Neural progenitor cell (in vitro differentiated cells): ENCODE measurements around the gene LTBP1. TPM values are rescaled to one million over a fixed set of nuclear protein-coding genes. Genes with fewer than 3 reads are reported as not detected.
"Not testable (repeated sequence)": the region's sequence is repeated elsewhere in the genome, so short reads cannot be mapped to it uniquely, and the experiment has no call there.

ENCODE experiments used
- DNase-seq: peaks from one replicate; pipeline ENCODE4 v3.0.0-alpha.2; 2016; ENCODE audit warnings: low spot score
- H2AFZ ChIP-seq: fragments of 200-600 bp; sonication (generic); replicated peaks from 2 replicates; pipeline ENCODE4 v1.6.1; 2016; ENCODE audit warnings: antibody characterized with exemption
- H3F3A ChIP-seq: fragments of 200-600 bp; sonication (generic); 2 replicates; pipeline ENCODE4 v1.6.1; 2016; ENCODE audit warnings: antibody characterized with exemption, low read depth
- H3K27ac ChIP-seq: fragments of 200-600 bp; sonication (generic); 2 replicates; pipeline ENCODE4 v1.5.1; 2016; ENCODE audit warnings: mild to moderate bottlenecking
- H3K27me3 ChIP-seq: fragments of 200-600 bp; sonication (generic); 2 replicates; pipeline ENCODE4 v1.6.1; 2016; ENCODE audit warnings: mild to moderate bottlenecking, moderate library complexity
- H3K36me3 ChIP-seq: fragments of 200-600 bp; sonication (generic); 2 replicates; pipeline ENCODE4 v1.5.1; 2016
- H3K4me1 ChIP-seq: fragments of 200-600 bp; sonication (generic); 2 replicates; pipeline ENCODE4 v1.6.1; 2016; ENCODE audit warnings: mixed run types
- H3K4me2 ChIP-seq: fragments of 200-600 bp; sonication (generic); 2 replicates; pipeline ENCODE4 v1.6.1; 2016
- H3K4me3 ChIP-seq: fragments of 200-600 bp; sonication (generic); 2 replicates; pipeline ENCODE4 v1.5.1; 2016
- H3K79me2 ChIP-seq: fragments of 200-600 bp; sonication (generic); 2 replicates; pipeline ENCODE4 v1.6.1; 2016; ENCODE audit warnings: low read depth
- H3K9ac ChIP-seq: fragments of 200-600 bp; sonication (generic); 2 replicates; pipeline ENCODE4 v1.6.1; 2016
- H3K9me3 ChIP-seq: fragments of 200-600 bp; sonication (generic); 2 replicates; pipeline ENCODE4 v1.5.1; 2016; ENCODE audit warnings: low read depth
- H4K20me1 ChIP-seq: fragments of 200-600 bp; sonication (generic); 2 replicates; pipeline ENCODE4 v1.6.1; 2016; ENCODE audit warnings: low read depth
- H3K27ac Mint-ChIP-seq: 3 replicates; pipeline ENCODE4 v1.8.0; 2021; ENCODE audit warnings: mixed read lengths
- H3K27me3 Mint-ChIP-seq: 2 replicates; pipeline ENCODE4 v1.8.0; 2022; ENCODE audit warnings: low read depth, mild to moderate bottlenecking, inconsistent platforms, moderate library complexity, mixed read lengths; ENCODE audit not compliant: insufficient read depth
- H3K36me3 Mint-ChIP-seq: 3 replicates; pipeline ENCODE4 v1.8.0; 2021; ENCODE audit warnings: mixed read lengths
- H3K4me1 Mint-ChIP-seq: 3 replicates; pipeline ENCODE4 v1.8.0; 2021; ENCODE audit warnings: mixed read lengths
- H3K4me3 Mint-ChIP-seq: 3 replicates; pipeline ENCODE4 v1.8.0; 2021; ENCODE audit warnings: mild to moderate bottlenecking, moderate library complexity, mixed read lengths
- H3K9me3 Mint-ChIP-seq: 3 replicates; pipeline ENCODE4 v1.8.0; 2020; ENCODE audit warnings: mixed read lengths
- EZH2 ChIP-seq: fragments of 200-600 bp; sonication (generic); IDR thresholded peaks from 2 replicates; pipeline ENCODE4 v1.6.1; 2017; ENCODE audit warnings: antibody characterized with exemption, mild to moderate bottlenecking, moderate library complexity
- EZH2phosphoT487 ChIP-seq: fragments of 200-600 bp; sonication (generic); IDR thresholded peaks from 2 replicates; pipeline ENCODE4 v1.6.1; 2017; ENCODE audit warnings: antibody characterized with exemption
- total RNA-seq: library from RNA; depleted of rRNA; stranded (reverse); fragments of >200 nt; gene quantifications from 2 replicates; pipeline ENCODE4 v1.2.3, GENCODE V29; 2015; ENCODE audit warnings: low replicate concordance
- TF ChIP-seq, protein P1 (sequence below): fragments of 200-600 bp; sonication (generic); IDR thresholded peaks from 2 replicates; pipeline ENCODE4 v1.5.1; 2017; ENCODE audit warnings: antibody characterized with exemption, mild to moderate bottlenecking

LTBP1 gene
- total RNA-seq, 1 donor from 2014 or later = 50.5 TPM

DNA sequence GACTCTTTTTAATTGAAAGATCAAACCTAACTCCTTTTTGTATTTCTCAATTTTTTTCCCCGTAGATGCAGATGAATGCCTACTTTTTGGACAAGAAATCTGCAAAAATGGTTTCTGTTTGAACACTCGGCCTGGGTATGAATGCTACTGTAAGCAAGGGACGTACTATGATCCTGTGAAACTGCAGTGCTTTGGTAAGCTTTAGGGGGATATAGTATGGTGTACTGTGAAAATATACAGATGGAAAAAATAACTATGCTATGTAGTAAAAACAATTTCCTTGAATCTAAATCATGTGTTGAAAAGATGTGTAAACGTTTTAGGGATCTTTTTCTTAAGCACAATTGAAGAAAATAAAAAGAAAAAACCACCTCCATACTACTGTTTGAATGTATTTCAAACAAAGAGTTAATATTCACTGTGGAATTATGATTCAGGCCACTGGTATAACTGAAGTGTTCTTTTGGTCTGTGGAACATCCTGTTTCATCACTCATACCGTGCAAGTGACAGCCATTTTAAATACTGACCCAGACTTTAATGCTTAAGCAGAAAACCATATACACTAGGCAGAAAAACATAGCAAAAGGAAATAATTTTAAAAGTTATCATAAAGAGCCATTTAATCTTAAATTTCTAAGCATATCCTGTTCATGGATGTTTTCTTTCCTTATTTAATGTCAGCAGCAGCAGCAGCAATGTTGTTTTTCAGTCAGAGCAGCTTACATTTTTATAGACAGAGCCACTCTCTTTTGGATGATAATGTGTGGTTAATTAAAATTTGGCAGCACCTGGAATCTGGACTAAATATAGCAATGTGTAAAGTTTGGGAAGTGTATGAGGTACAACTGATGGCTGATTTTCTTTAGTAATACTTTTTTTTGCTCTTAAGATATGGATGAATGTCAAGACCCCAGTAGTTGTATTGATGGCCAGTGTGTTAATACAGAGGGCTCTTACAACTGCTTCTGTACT lies 416.9 kb downstream of the LTBP1 start:
- H3F3A ChIP-seq = no peaks in the 10 kb centered on the region
- H3K9ac ChIP-seq = no peak overlapping the region
- H3K27me3 Mint-ChIP-seq = no peaks in the 10 kb centered on the region
- no peak overlapping the region for H3K27ac ChIP-seq
- H3K4me1 ChIP-seq = peaks cover 8% of the 10 kb centered on the region
- H3K27ac Mint-ChIP-seq = no peak overlapping the region
- no peaks in the 10 kb centered on the region for H4K20me1 ChIP-seq
- no peak for TF ChIP-seq EZH2phosphoT487
- no peak for TF ChIP-seq EZH2
- TF ChIP-seq, protein P1, sequence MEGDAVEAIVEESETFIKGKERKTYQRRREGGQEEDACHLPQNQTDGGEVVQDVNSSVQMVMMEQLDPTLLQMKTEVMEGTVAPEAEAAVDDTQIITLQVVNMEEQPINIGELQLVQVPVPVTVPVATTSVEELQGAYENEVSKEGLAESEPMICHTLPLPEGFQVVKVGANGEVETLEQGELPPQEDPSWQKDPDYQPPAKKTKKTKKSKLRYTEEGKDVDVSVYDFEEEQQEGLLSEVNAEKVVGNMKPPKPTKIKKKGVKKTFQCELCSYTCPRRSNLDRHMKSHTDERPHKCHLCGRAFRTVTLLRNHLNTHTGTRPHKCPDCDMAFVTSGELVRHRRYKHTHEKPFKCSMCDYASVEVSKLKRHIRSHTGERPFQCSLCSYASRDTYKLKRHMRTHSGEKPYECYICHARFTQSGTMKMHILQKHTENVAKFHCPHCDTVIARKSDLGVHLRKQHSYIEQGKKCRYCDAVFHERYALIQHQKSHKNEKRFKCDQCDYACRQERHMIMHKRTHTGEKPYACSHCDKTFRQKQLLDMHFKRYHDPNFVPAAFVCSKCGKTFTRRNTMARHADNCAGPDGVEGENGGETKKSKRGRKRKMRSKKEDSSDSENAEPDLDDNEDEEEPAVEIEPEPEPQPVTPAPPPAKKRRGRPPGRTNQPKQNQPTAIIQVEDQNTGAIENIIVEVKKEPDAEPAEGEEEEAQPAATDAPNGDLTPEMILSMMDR = no peak
- H3K9me3 Mint-ChIP-seq = no peaks in the 10 kb centered on the region
- no peak overlapping the region for H3K4me3 ChIP-seq
- H3K4me1 Mint-ChIP-seq = peaks cover 7% of the 10 kb centered on the region
- H3K36me3 Mint-ChIP-seq = peaks cover 9% of the 10 kb centered on the region
- no peaks in the 10 kb centered on the region for H3K36me3 ChIP-seq
- H2AFZ ChIP-seq = no peak overlapping the region
- H3K27me3 ChIP-seq = no peaks in the 10 kb centered on the region
- H3K9me3 ChIP-seq = no peaks in the 10 kb centered on the region
- no peak for DNase-seq
- H3K4me3 Mint-ChIP-seq = no peak overlapping the region
- H3K4me2 ChIP-seq = no peak overlapping the region
- no peaks in the 10 kb centered on the region for H3K79me2 ChIP-seq

DNA sequence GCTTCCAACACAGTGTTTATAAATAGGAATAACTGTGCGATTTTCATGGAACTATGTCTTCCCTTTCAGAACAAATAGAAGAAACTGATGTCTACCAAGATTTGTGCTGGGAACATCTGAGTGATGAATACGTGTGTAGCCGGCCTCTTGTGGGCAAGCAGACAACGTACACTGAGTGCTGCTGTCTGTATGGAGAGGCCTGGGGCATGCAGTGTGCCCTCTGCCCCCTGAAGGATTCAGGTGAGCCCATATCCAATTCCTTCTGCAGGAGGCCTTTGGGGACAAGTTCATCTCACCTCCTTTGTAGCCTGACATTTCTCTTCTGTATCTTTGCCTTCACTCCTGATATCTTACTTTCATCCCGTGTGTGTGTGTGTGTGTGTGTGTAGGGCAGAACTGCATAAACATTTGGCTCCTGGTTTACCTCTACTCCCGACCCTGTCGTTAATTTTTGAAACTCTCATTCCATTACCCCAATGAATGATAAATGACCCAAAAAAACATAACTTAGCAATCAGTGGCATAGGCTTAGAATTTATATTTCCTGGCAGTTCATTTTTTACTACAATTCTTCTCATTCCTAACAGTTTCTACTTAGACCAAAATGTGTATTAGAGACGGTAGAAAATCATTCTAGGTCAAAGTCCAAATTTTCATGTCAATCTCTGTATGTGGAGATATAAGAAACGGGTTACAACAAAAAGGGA lies 418.7 kb downstream of the LTBP1 start:
- no peak overlapping the region for H3K4me3 Mint-ChIP-seq
- no peak for TF ChIP-seq EZH2
- no peak for TF ChIP-seq EZH2phosphoT487
- TF ChIP-seq, protein P1 = no peak
- H3K36me3 ChIP-seq = no peaks in the 10 kb centered on the region
- H3K4me3 ChIP-seq = no peak overlapping the region
- no peaks in the 10 kb centered on the region for H3K9me3 Mint-ChIP-seq
- no peak overlapping the region for H3K27ac ChIP-seq
- H2AFZ ChIP-seq = no peak overlapping the region
- H3K4me1 Mint-ChIP-seq = peaks cover 7% of the 10 kb centered on the region
- H3F3A ChIP-seq = no peaks in the 10 kb centered on the region
- H3K27me3 Mint-ChIP-seq = no peaks in the 10 kb centered on the region
- no peak for DNase-seq
- peaks cover 8% of the 10 kb centered on the region for H3K4me1 ChIP-seq
- no peak overlapping the region for H3K4me2 ChIP-seq
- no peak overlapping the region for H3K9ac ChIP-seq
- H3K9me3 ChIP-seq = no peaks in the 10 kb centered on the region
- H3K27ac Mint-ChIP-seq = no peak overlapping the region
- H3K36me3 Mint-ChIP-seq = peaks cover 9% of the 10 kb centered on the region
- no peaks in the 10 kb centered on the region for H3K27me3 ChIP-seq
- H3K79me2 ChIP-seq = no peaks in the 10 kb centered on the region
- H4K20me1 ChIP-seq = no peaks in the 10 kb centered on the region

DNA sequence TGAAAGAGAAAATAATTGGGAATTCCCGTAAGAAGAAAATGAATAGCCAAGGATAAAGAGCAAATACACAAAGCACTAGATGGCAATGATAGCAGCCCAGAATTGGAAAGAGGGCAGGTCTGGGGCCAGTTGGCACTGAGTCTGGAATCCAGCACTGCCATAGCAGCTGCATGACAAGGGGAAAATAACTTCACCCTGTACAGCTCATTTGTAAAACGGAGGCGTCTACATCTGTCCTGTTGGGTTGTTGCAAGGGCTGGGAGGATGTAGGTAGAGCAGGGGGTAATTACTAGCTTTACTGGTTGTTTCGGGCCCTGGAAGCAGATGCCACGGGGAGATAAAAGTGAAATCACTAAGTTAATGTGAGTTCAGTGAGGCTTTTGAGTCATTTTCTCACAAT lies 419.7 kb downstream of the LTBP1 start:
- H3K9ac ChIP-seq = no peak overlapping the region
- H3K4me3 Mint-ChIP-seq = no peak overlapping the region
- no peaks in the 10 kb centered on the region for H3K9me3 Mint-ChIP-seq
- H3K4me3 ChIP-seq = no peak overlapping the region
- peak overlapping the region; percentile 22 for H3K27ac Mint-ChIP-seq
- peak overlapping the region; percentile 67 for H3K27ac ChIP-seq
- no peak overlapping the region for H2AFZ ChIP-seq
- H4K20me1 ChIP-seq = no peaks in the 10 kb centered on the region
- H3K36me3 ChIP-seq = no peaks in the 10 kb centered on the region
- H3K27me3 Mint-ChIP-seq = no peaks in the 10 kb centered on the region
- no peak overlapping the region for H3K4me2 ChIP-seq
- H3K9me3 ChIP-seq = no peaks in the 10 kb centered on the region
- H3K36me3 Mint-ChIP-seq = peaks cover 9% of the 10 kb centered on the region
- H3K79me2 ChIP-seq = no peaks in the 10 kb centered on the region
- H3F3A ChIP-seq = no peaks in the 10 kb centered on the region
- no peaks in the 10 kb centered on the region for H3K27me3 ChIP-seq
- peaks cover 7% of the 10 kb centered on the region for H3K4me1 Mint-ChIP-seq
- TF ChIP-seq EZH2phosphoT487 = no peak
- TF ChIP-seq, protein P1 = no peak
- no peak for DNase-seq
- H3K4me1 ChIP-seq = peaks cover 8% of the 10 kb centered on the region

DNA sequence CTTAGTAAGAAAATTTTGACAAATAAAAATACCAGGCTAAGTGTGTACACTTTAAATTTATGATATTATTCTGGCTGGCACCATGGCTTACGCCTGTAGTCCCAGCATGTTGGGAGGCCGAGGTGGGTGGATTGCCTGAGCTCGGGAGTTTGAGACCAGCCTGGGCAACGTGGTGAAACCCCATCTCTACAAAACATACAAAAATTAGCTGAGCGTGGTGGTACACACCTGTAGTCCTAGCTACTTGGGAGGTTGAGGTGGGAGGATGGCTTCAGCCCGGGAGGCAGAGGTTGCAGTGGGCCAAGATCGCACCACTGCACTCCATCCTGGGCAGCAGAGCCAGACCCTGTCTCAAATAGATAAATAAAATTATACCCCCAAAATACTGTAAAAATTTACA lies 421.8 kb downstream of the LTBP1 start:
- H4K20me1 ChIP-seq, H3F3A ChIP-seq, H3K27me3 ChIP-seq, H3K4me3 Mint-ChIP-seq, H3K9ac ChIP-seq, H3K27ac ChIP-seq, H3K36me3 Mint-ChIP-seq, H3K4me1 ChIP-seq, H3K36me3 ChIP-seq, H3K27me3 Mint-ChIP-seq, H3K9me3 ChIP-seq, H3K27ac Mint-ChIP-seq, H3K4me2 ChIP-seq, H2AFZ ChIP-seq, DNase-seq, H3K79me2 ChIP-seq, H3K4me3 ChIP-seq, H3K9me3 Mint-ChIP-seq, H3K4me1 Mint-ChIP-seq: not testable (repeated sequence)
